KMS-11 (cell line): Measurements from ENCODE around the gene PSME4.

Experiments used
- H2AFZ ChIP-seq: fragments of 200-600 bp; sonication (generic); 2 replicates; pipeline ENCODE4 v1.6.1; 2016; ENCODE audit warnings: antibody characterized with exemption, mixed run types, low read depth
- H3K27ac ChIP-seq: fragments of 200-600 bp; sonication (generic); 2 replicates; pipeline ENCODE4 v1.6.1; 2016; ENCODE audit warnings: mild to moderate bottlenecking, mixed run types
- H3K27me3 ChIP-seq: fragments of 200-600 bp; sonication (generic); 2 replicates; pipeline ENCODE4 v1.6.1; 2017; ENCODE audit warnings: mild to moderate bottlenecking, low read depth, mixed run types, moderate library complexity; ENCODE audit not compliant: insufficient read depth
- H3K36me3 ChIP-seq: fragments of 200-600 bp; sonication (generic); 2 replicates; pipeline ENCODE4 v1.6.1; 2017; ENCODE audit warnings: mild to moderate bottlenecking, mixed run types; ENCODE audit not compliant: insufficient read depth
- H3K4me1 ChIP-seq: fragments of 200-600 bp; sonication (generic); 2 replicates; pipeline ENCODE4 v1.6.1; 2016; ENCODE audit warnings: mild to moderate bottlenecking, low read depth, mixed run types; ENCODE audit not compliant: poor library complexity, severe bottlenecking
- H3K4me2 ChIP-seq: fragments of 200-600 bp; sonication (generic); 2 replicates; pipeline ENCODE4 v1.7.0; 2016; ENCODE audit warnings: mild to moderate bottlenecking, mixed run types
- H3K4me3 ChIP-seq: fragments of 200-600 bp; sonication (generic); IDR thresholded peaks from 2 replicates; pipeline ENCODE4 v1.6.1; 2017; ENCODE audit warnings: low read depth, low read length, mixed read lengths; ENCODE audit not compliant: insufficient read depth
- H3K79me2 ChIP-seq: fragments of 200-600 bp; sonication (generic); 2 replicates; pipeline ENCODE4 v1.6.1; 2016; ENCODE audit warnings: low read depth, mixed run types; ENCODE audit not compliant: insufficient read depth
- H3K9ac ChIP-seq: fragments of 200-600 bp; sonication (generic); 2 replicates; pipeline ENCODE4 v1.6.1; 2016; ENCODE audit warnings: mild to moderate bottlenecking, mixed run types
- H4K20me1 ChIP-seq: fragments of 200-600 bp; sonication (generic); 2 replicates; pipeline ENCODE4 v1.6.1; 2016; ENCODE audit warnings: mild to moderate bottlenecking, mixed run types; ENCODE audit not compliant: insufficient read depth
- TF ChIP-seq, protein P1 (sequence below): fragments of 200-600 bp; sonication (generic); conservative IDR thresholded peaks from 2 replicates; pipeline ENCODE4 v1.6.1; 2017; ENCODE audit warnings: low read depth, mild to moderate bottlenecking, antibody characterized with exemption, low read length, moderate library complexity, mixed read lengths

PSME4 gene

DNA sequence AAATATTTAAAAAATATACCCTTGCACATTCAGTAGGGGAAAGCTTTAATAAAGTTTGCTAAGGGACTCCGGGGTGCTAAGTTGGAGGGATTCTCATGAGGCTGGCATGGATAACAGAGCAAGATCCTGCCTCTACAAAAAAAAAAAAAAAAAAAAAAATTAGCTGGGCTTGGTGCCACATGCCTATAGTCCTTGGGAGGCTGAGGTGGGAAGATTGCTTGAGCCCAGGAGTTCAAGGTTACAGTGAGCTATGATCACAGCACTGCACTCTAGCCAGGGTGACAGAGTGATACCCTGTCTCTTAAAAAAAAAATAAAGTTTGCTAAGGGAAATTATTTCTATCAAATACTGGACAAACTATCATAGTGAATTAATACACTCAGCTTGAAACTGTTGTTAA is 93.7 kb downstream of the PSME4 start:
- no peaks in the 10 kb centered on the region for H3K27me3 ChIP-seq
- H3K36me3 ChIP-seq: no peaks in the 10 kb centered on the region
- no peak overlapping the region for H3K27ac ChIP-seq
- TF ChIP-seq, protein P1, sequence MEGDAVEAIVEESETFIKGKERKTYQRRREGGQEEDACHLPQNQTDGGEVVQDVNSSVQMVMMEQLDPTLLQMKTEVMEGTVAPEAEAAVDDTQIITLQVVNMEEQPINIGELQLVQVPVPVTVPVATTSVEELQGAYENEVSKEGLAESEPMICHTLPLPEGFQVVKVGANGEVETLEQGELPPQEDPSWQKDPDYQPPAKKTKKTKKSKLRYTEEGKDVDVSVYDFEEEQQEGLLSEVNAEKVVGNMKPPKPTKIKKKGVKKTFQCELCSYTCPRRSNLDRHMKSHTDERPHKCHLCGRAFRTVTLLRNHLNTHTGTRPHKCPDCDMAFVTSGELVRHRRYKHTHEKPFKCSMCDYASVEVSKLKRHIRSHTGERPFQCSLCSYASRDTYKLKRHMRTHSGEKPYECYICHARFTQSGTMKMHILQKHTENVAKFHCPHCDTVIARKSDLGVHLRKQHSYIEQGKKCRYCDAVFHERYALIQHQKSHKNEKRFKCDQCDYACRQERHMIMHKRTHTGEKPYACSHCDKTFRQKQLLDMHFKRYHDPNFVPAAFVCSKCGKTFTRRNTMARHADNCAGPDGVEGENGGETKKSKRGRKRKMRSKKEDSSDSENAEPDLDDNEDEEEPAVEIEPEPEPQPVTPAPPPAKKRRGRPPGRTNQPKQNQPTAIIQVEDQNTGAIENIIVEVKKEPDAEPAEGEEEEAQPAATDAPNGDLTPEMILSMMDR: no peak
- no peak overlapping the region for H2AFZ ChIP-seq
- H3K79me2 ChIP-seq: no peaks in the 10 kb centered on the region
- H3K4me3 ChIP-seq: no peak overlapping the region
- no peaks in the 10 kb centered on the region for H4K20me1 ChIP-seq
- H3K4me2 ChIP-seq: no peak overlapping the region
- H3K9ac ChIP-seq: no peak overlapping the region
- H3K4me1 ChIP-seq: no peaks in the 10 kb centered on the region

DNA sequence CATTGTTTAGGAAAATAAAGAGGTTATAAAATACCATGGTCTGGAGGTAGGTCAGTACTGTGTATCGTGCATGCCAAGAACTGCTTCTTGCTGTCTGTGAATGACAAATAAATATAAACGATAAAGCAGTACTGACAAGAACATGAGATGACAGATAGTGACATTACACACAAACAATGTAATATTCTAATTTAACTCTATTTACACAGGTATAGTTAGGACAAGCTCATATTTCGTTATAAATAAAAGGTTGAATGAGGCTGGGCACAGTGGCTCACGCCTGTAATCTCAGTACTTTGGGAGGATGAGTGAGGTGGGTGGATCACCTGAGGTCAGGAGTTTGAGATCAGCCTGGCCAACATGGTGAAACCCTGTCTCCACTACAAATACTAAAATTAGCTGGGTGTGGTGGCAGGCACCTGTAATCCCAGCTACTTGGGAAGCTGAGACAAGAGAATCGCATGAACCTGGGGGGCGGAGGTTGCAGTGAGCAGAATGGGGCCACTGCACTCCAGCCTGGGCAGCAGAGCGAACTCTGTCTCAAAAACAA is 96.3 kb downstream of the PSME4 start:
- TF ChIP-seq, protein P1: no peak
- Histone ChIP-seq H3K9ac (no peak overlapping the region), H3K36me3 (no peaks in the 10 kb centered on the region; the same call in 1 of the 2 replicates), H3K27me3 (no peaks in the 10 kb centered on the region), H3K4me3 (no peak overlapping the region), H4K20me1 (no peaks in the 10 kb centered on the region), H2AFZ (no peak overlapping the region), H3K79me2 (no peaks in the 10 kb centered on the region), H3K4me2 (no peak overlapping the region), H3K4me1 (no peaks in the 10 kb centered on the region), H3K27ac (no peak overlapping the region)

DNA sequence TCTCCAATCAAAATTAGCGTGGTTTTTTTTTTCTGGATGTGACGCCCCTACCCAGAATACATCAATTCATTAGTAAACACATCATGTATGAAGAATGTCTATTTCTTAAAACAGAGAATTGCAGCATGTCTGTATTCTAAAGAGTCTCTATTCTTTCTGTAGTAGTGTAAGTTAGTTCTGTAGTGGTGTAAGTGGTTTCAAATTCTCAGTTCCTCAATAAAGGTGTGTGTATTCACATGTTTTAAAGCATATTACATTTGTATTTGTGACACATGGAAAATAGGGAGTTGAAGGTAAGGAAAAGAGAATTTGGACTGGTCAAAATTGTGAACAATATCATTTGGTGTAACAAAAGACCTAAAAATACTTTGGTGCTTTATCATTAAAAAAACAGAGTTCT is 103.0 kb downstream of the PSME4 start:
- Histone ChIP-seq H3K4me3 (no peak overlapping the region), H3K27ac (no peak overlapping the region), H3K36me3 (no peaks in the 10 kb centered on the region; the same call in 1 of the 2 replicates), H3K27me3 (no peaks in the 10 kb centered on the region), H2AFZ (no peak overlapping the region), H3K4me2 (no peak overlapping the region), H4K20me1 (no peaks in the 10 kb centered on the region), H3K4me1 (no peaks in the 10 kb centered on the region), H3K79me2 (no peaks in the 10 kb centered on the region), H3K9ac (no peak overlapping the region)
- TF ChIP-seq, protein P1: no peak

DNA sequence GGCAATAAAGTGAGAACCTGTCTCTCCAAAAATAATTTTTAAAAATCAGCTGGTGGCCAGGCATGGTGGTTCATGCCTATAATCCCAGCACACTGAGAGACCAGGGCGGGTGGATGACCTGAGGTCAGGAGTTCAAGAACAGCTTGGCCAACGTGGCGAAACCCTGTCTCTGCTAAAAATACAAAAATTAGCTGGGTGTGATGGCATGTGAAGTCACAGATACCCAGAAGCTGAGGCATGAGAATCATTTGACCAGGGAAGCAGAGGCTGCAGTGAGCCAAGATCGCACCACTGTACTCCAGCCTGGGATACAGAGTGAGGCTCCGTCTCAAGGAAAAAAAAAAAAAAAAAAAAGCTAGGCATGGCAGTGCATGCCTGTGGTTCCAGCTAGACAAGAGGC is 103.6 kb downstream of the PSME4 start:
- Histone ChIP-seq H3K4me1 (peaks cover 3% of the 10 kb centered on the region), H3K4me3 (no peak overlapping the region), H4K20me1 (no peaks in the 10 kb centered on the region), H3K9ac (no peak overlapping the region), H3K27ac (no peak overlapping the region), H3K4me2 (no peak overlapping the region), H3K27me3 (no peaks in the 10 kb centered on the region), H2AFZ (no peak overlapping the region), H3K36me3 (no peaks in the 10 kb centered on the region; the same call in 1 of the 2 replicates), H3K79me2 (no peaks in the 10 kb centered on the region)
- TF ChIP-seq, protein P1: no peak
